Panc1 (cell line): ENCODE data around the gene SCYL1. TPM values are rescaled to one million over a fixed set of nuclear protein-coding genes. Genes with fewer than 3 reads are reported as not detected.
A peak's percentile ranks its signal among the peaks of the same experiment; 100 is the strongest.

ENCODE experiments used
- ATAC-seq: fragments of 200-7000 bp; cut with Tn5 transposase; 2 replicates; pipeline ENCODE4 v1.9.1; 2020; ENCODE audit warnings: mild to moderate bottlenecking, moderate library complexity
- BruUV-seq: library from RNA; stranded (reverse); fragments of 400-500 nt; replicated peaks from 2 replicates; lab custom pipeline; 2021; lab: Mats Ljungman, UMichigan
- CTCF ChIA-PET: fragments of 300-600 bp; sonication (Branson Sonifier 250); formaldehyde crosslinking; loops from one replicate; lab custom pipeline; 2022; ENCODE audit warnings: antibody characterized with exemption; lab: Charles Lee
- POLR2A ChIA-PET: fragments of 300-600 bp; sonication (Branson Sonifier 250); formaldehyde crosslinking; loops from one replicate; lab custom pipeline; 2022; ENCODE audit warnings: antibody characterized with exemption; lab: Charles Lee
- DNase-seq: peaks from one replicate; pipeline ENCODE4 v3.0.0-alpha.2; 2010; ENCODE audit warnings: low read depth, low spot score
- H3K27ac ChIP-seq: 2 replicates; pipeline ENCODE4 v1.5.1; 2011; ENCODE audit warnings: mild to moderate bottlenecking, low read length, inconsistent platforms
- H3K27me3 ChIP-seq: fragments of 200-500 bp; sonication (Bioruptor generic); 2 replicates; pipeline ENCODE4 v1.6.0; 2014; ENCODE audit warnings: low read length, inconsistent platforms; ENCODE audit not compliant: control insufficient read depth, insufficient read depth
- H3K36me3 ChIP-seq: fragments of 200-500 bp; sonication (Bioruptor generic); 2 replicates; pipeline ENCODE4 v1.5.1; 2014; ENCODE audit warnings: inconsistent platforms, mild to moderate bottlenecking, low read length, moderate library complexity; ENCODE audit not compliant: control insufficient read depth, insufficient read depth
- H3K4me1 ChIP-seq: 2 replicates; pipeline ENCODE4 v1.5.1; 2011; ENCODE audit warnings: inconsistent platforms, mild to moderate bottlenecking, low read length, moderate library complexity; ENCODE audit not compliant: control insufficient read depth, insufficient read depth
- H3K4me3 ChIP-seq, 2 experiments: 2 replicates each; pipeline ENCODE4 v1.5.1; 2011 to 2012; ENCODE audit warnings: low read depth in 2 of 2, low read length in 2 of 2, mild to moderate bottlenecking in 2 of 2, inconsistent platforms in 1 of 2, moderate library complexity in 1 of 2
- H3K9me3 ChIP-seq: fragments of 200-500 bp; sonication (Bioruptor generic); 2 replicates; pipeline ENCODE4 v1.5.1; 2014; ENCODE audit warnings: low read depth, mild to moderate bottlenecking, inconsistent platforms, low read length, moderate library complexity; ENCODE audit not compliant: control insufficient read depth, insufficient read depth
- CTCF ChIP-seq: fragments of 450-650 bp; IDR thresholded peaks from 2 replicates; pipeline ENCODE4 v1.5.1; 2017; ENCODE audit warnings: mild to moderate bottlenecking
- POLR2AphosphoS5 ChIP-seq: IDR thresholded peaks from 2 replicates; pipeline ENCODE4 v1.6.1; 2012; ENCODE audit warnings: mild to moderate bottlenecking, low read depth, low read length, moderate library complexity
- REST ChIP-seq, 2 experiments: IDR thresholded peaks; 2 replicates each; pipeline ENCODE4 v1.6.1; 2011 to 2012; ENCODE audit warnings: low read depth in 2 of 2, control low read depth in 1 of 2, low read length in 1 of 2, mild to moderate bottlenecking in 1 of 2, moderate library complexity in 1 of 2; ENCODE audit not compliant: insufficient read depth in 1 of 2
- SIN3A ChIP-seq: IDR thresholded peaks from 2 replicates; pipeline ENCODE4 v1.6.1; 2012; ENCODE audit warnings: low read depth, mild to moderate bottlenecking, low read length, moderate library complexity, borderline replicate concordance; ENCODE audit not compliant: insufficient read depth
- TCF7L2 ChIP-seq: IDR thresholded peaks from 2 replicates; pipeline ENCODE4 v1.6.1; 2011; ENCODE audit warnings: mild to moderate bottlenecking, low read depth, low read length, inconsistent platforms
- in situ Hi-C: cut with HindIII; loops from 2 replicates; pipeline ENCODE4 v1.10.0; 2016; ENCODE audit warnings: low sequenced_read_pairs, low pct_unique_long_range_greater_than_20kb
- intact Hi-C: fragments of 100-400 bp; cut with micrococcal nuclease; formaldehyde crosslinking; loops from one replicate; pipeline ENCODE4 v1.10.0; 2022; ENCODE audit not compliant: unreplicated experiment
- total RNA-seq: library from RNA; stranded (reverse); gene quantifications from one replicate; pipeline ENCODE4 v1.2.1, GENCODE V29; 2021; ENCODE audit not compliant: unreplicated experiment

Gene SCYL1
- total RNA-seq, 1 experiment from 2014 or later = 117 TPM

- DNase-seq = no peak
- no peaks in the 10 kb centered on the region for H3K9me3 ChIP-seq
- peak; percentile 6; the same call in 1 of the 2 replicates for ATAC-seq
- in situ Hi-C loops (no loop called here), intact Hi-C loops (no loop called here)
- ChIA-PET POLR2A (interaction anchor here (0.6 to 8.5 kb wide), 11 partner anchors 5 to 887 kb away, joined by 3 to 250 read pairs (median 9); partner anchors contain the start of genes MALAT1 and NEAT1), CTCF (interaction anchor here (0.8 to 1.3 kb wide), 3 partner anchors 13 to 22 kb away, joined by 3 to 6 read pairs (median 5); no protein-coding TSS in a partner anchor)
- TF ChIP-seq POLR2AphosphoS5 (0 out of 2 replicates have a peak, but pooled peaks have one; percentile 9), SIN3A (no peak)
- no TSS peak for BruUV-seq
- H3K4me1 ChIP-seq = peaks cover 89% of the 10 kb centered on the region
- no peaks in the 10 kb centered on the region; the same call in 1 of the 2 replicates for H3K36me3 ChIP-seq
- H3K4me3 ChIP-seq = no peak overlapping the region
- peak overlapping the region; percentile 100 for H3K27ac ChIP-seq
- H3K27me3 ChIP-seq = no peaks in the 10 kb centered on the region
Measured at GRCh38 chr11:65492637-65493366, 32.1 kb upstream of the SCYL1 start.

- CTCF ChIA-PET = interaction anchor here (0.8 to 1.3 kb wide), 2 partner anchors 14 to 22 kb away, joined by 3 to 6 read pairs; no protein-coding TSS in a partner anchor
- no peak overlapping the region for H3K4me3 ChIP-seq
- no peaks in the 10 kb centered on the region; the same call in 1 of the 2 replicates for H3K36me3 ChIP-seq
- ATAC-seq (no peak), DNase-seq (no peak)
- peaks cover 89% of the 10 kb centered on the region for H3K4me1 ChIP-seq
- BruUV-seq = no TSS peak
- in situ Hi-C loops = no loop called here
- H3K27me3 ChIP-seq = no peaks in the 10 kb centered on the region
- H3K27ac ChIP-seq = peak overlapping the region; percentile 100
- intact Hi-C loops = no loop called here
- H3K9me3 ChIP-seq = no peaks in the 10 kb centered on the region
- peak; percentile 37 for TF ChIP-seq POLR2AphosphoS5
- no peak for TF ChIP-seq TCF7L2
- POLR2A ChIA-PET = interaction anchor here (0.6 to 8.5 kb wide), 10 partner anchors 8 to 131 kb away, joined by 3 to 126 read pairs (median 6); partner anchors contain the start of gene NEAT1
Measured at GRCh38 chr11:65493367-65494176, 31.3 kb upstream of the SCYL1 start.

GRCh38 chr11:65496304-65497140 is 28.4 kb upstream of the SCYL1 start:
- no peak for TF ChIP-seq SIN3A
- TF ChIP-seq CTCF = no peak
- TF ChIP-seq POLR2AphosphoS5 = no peak; the same call in 1 of the 2 replicates
- no peak for TF ChIP-seq TCF7L2
- TF ChIP-seq REST (IDR thresholded peaks at IDR 0.05; ENCODE audit: insufficient read depth in 1 of 2, low read depth in 2 of 2, low read length in 1 of 2) = no peak
- DNase-seq (no peak), ATAC-seq (peak; percentile 5; the same call in 1 of the 2 replicates)
- TSS peak; percentile 95 for BruUV-seq
- H3K4me3 ChIP-seq = peak overlapping the region; percentile 19 to 39
- no peaks in the 10 kb centered on the region for H3K27me3 ChIP-seq
- intact Hi-C loops (no loop called here), in situ Hi-C loops (loop anchor here (5.0 kb wide), 1 partner anchor 74 kb away; the partner anchor contains the start of gene NEAT1)
- peaks cover 21% of the 10 kb centered on the region for H3K36me3 ChIP-seq
- ChIA-PET POLR2A (interaction anchor here (0.6 to 15.9 kb wide), 11 partner anchors 7 to 113 kb away, joined by 3 to 818 read pairs (median 8); partner anchors contain the start of gene NEAT1), CTCF (interaction anchor here (1.1 to 1.4 kb wide), 2 partner anchors 17 to 25 kb away, joined by 5 read pairs; no protein-coding TSS in a partner anchor)
- peaks cover 63% of the 10 kb centered on the region for H3K4me1 ChIP-seq
- H3K9me3 ChIP-seq = no peaks in the 10 kb centered on the region
- H3K27ac ChIP-seq = peak overlapping the region; percentile 100
